Measurements from ENCODE around the gene RASGRF2. TPM values are rescaled to one million over a fixed set of nuclear protein-coding genes. Genes with fewer than 3 reads are reported as not detected.

RASGRF2 gene
- total RNA-seq, 4 donors from 2014 or later = 2.0 to 3.6 (median 2.8) TPM

DNA sequence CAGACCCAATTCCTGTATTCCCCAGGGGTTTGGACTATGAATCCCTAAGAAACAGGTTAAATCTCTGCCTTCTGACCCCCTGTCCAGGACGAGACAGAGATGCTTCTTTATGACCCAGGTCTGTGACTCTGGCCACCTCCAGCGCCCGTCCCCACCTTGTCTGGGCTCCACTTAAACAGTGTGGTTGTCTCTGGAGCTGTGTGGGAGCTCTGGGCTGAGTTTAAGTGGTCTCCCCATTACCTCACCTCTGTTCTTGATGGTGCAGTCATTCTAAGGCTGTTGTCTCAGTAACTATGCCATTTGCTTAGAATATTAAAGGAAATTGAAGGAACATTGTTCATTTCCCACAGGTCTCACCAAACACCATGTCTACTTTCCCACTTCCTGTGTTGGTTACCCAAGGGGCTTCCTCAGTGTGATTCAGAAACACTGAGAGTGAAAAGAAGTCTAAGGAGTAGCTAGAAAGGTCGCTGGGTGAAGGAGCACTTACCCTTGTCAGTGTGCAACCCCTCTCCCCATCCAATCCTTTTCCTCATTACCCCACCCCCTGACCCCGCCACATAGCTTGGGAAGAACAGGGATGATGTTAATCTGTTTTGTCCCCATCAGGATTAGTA is 145.2 kb downstream of the RASGRF2 start:
- intact Hi-C loops (cut with DNase I; ENCODE audit: low total_unique reads) (no loop called here), in situ Hi-C loops (cut with MboI; ENCODE audit: low pct_ligation_motif_present in 1 of 4, low pct_unique_long_range_greater_than_20kb in 1 of 4, low sequenced_read_pairs in 3 of 4) (no loop called here)
- H3K27ac ChIP-seq = no peak overlapping the region
- no peak for TF ChIP-seq POLR2AphosphoS5 (IDR thresholded peaks at IDR 0.05)
- TF ChIP-seq POLR2A (IDR thresholded peaks at IDR 0.05) = no peak
- no peak for TF ChIP-seq EP300 (IDR thresholded peaks at IDR 0.05; ENCODE audit: low read depth)
- TF ChIP-seq CTCF (IDR thresholded peaks at IDR 0.05) = no peak
- H3K27me3 ChIP-seq = no peaks in the 10 kb centered on the region
- H3K9me3 ChIP-seq = no peaks in the 10 kb centered on the region
- no peaks in the 10 kb centered on the region for H3K36me3 ChIP-seq
- DNase-seq = no peak
- 72 to 83% methylated on average over 2 to 5 of the region's 5 CpGs for WGBS, 2 donors (ENCODE audit: low coverage in 1 of 2)
- H3K4me1 ChIP-seq = no peaks in the 10 kb centered on the region
- no peak overlapping the region for H3K4me3 ChIP-seq

DNA sequence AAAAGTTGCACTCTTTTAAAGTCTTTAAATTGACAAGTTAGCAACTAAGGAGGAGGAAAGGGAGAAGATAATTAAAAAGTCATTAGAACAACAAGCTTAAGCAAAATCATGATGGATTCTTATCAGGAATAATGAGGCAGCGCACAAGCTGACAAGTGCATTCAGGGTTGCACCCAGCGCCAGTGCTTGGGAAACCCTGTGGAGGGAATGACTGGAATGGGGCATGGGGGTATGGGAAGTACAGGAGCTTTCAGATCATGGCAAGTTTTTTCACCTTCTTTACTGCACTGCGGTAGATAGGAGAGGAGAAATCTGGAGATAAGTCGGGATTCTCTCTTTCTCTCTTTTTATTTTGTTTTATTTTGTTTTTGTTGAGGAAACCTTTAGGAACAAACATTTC is 155.1 kb downstream of the RASGRF2 start:
- intact Hi-C loops (cut with DNase I; ENCODE audit: low total_unique reads) (no loop called here), in situ Hi-C loops (cut with MboI; ENCODE audit: low pct_ligation_motif_present in 1 of 4, low pct_unique_long_range_greater_than_20kb in 1 of 4, low sequenced_read_pairs in 3 of 4) (no loop called here)
- TF ChIP-seq POLR2A (IDR thresholded peaks at IDR 0.05) (no peak), CTCF (IDR thresholded peaks at IDR 0.05) (no peak), POLR2AphosphoS5 (IDR thresholded peaks at IDR 0.05) (no peak), EP300 (IDR thresholded peaks at IDR 0.05; ENCODE audit: low read depth) (no peak)
- H3K4me1 ChIP-seq = no peaks in the 10 kb centered on the region
- no peak overlapping the region for H3K4me3 ChIP-seq
- 69 to 93% methylated on average over 4 of the region's 4 CpGs for WGBS, 2 donors (ENCODE audit: low coverage in 1 of 2)
- H3K9me3 ChIP-seq = no peaks in the 10 kb centered on the region
- H3K27ac ChIP-seq = no peak overlapping the region
- no peak for DNase-seq
- no peaks in the 10 kb centered on the region for H3K27me3 ChIP-seq
- no peaks in the 10 kb centered on the region for H3K36me3 ChIP-seq

DNA sequence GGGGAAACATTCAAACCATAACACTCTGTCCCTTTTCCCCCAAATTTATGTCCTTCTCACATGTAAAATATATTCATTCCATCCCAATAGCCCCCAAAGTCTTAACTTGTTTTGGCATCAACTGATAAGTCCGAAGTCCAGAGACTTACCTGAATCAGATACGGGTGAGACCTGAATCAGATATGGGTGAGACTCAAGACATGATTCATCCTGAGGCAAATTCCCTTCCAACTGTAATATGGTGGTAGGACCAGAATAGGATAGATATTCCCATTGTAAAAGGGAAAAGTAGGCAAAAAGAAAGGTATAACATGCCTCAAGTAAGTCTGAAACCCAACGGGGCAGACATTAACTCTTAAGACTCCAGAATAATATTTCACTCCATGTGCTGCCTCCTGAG is 157.4 kb downstream of the RASGRF2 start:
- Histone ChIP-seq H3K4me1 (no peaks in the 10 kb centered on the region), H3K4me3 (no peak overlapping the region), H3K9me3 (no peaks in the 10 kb centered on the region), H3K27ac (no peak overlapping the region), H3K36me3 (no peaks in the 10 kb centered on the region), H3K27me3 (no peaks in the 10 kb centered on the region)
- in situ Hi-C loops (cut with MboI; ENCODE audit: low pct_ligation_motif_present in 1 of 4, low pct_unique_long_range_greater_than_20kb in 1 of 4, low sequenced_read_pairs in 3 of 4) (no loop called here), intact Hi-C loops (cut with DNase I; ENCODE audit: low total_unique reads) (no loop called here)
- 83 to 94% methylated on average over 3 of the region's 3 CpGs for WGBS, 2 donors (ENCODE audit: low coverage in 1 of 2)
- no peak for TF ChIP-seq EP300 (IDR thresholded peaks at IDR 0.05; ENCODE audit: low read depth)
- TF ChIP-seq CTCF (IDR thresholded peaks at IDR 0.05) = no peak
- no peak for TF ChIP-seq POLR2AphosphoS5 (IDR thresholded peaks at IDR 0.05)
- TF ChIP-seq POLR2A (IDR thresholded peaks at IDR 0.05) = no peak
- DNase-seq = no peak

GRCh38 chr5:81121273-81121672 is 161.1 kb downstream of the RASGRF2 start:
- no peak for TF ChIP-seq POLR2A (IDR thresholded peaks at IDR 0.05)
- no peak for TF ChIP-seq POLR2AphosphoS5 (IDR thresholded peaks at IDR 0.05)
- TF ChIP-seq CTCF (IDR thresholded peaks at IDR 0.05) = no peak
- no peak for TF ChIP-seq EP300 (IDR thresholded peaks at IDR 0.05; ENCODE audit: low read depth)
- H3K4me3 ChIP-seq = no peak overlapping the region
- H3K27me3 ChIP-seq = no peaks in the 10 kb centered on the region
- DNase-seq = no peak
- no peaks in the 10 kb centered on the region for H3K9me3 ChIP-seq
- H3K36me3 ChIP-seq = no peaks in the 10 kb centered on the region
- in situ Hi-C loops (cut with MboI; ENCODE audit: low pct_ligation_motif_present in 1 of 4, low pct_unique_long_range_greater_than_20kb in 1 of 4, low sequenced_read_pairs in 3 of 4) = no loop called here
- H3K27ac ChIP-seq = no peak overlapping the region
- intact Hi-C loops (cut with DNase I; ENCODE audit: low total_unique reads) = no loop called here
- WGBS, 2 donors (ENCODE audit: low coverage in 1 of 2) = 47 to 61% methylated on average over 5 of the region's 5 CpGs
- H3K4me1 ChIP-seq = no peaks in the 10 kb centered on the region

Data from transverse colon (tissue), 4 donors.